Measurements from ENCODE around the gene SEMA4B.
A peak's percentile ranks its signal among the peaks of the same experiment; 100 is the strongest.

The SEMA4B gene

DNA sequence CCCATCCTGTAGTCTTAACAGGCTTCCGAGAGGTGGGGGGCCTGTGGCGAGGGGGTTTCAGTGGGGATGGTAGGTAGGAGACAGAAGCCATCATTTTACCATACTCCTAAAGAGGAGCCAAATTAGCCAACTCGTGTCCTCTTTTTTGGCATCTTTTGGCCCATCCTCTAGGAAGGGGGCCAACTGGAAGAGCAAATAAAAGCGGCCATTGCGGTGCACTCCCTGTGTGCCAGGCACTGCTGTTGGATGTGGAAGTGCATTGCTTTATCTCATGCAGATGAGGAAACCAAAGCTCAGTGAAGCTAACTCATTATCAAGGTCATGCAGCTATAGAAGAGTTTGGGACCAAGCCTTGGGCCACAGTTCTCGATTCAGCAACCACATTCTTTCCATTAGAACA, 6.1 kb downstream of the SEMA4B start:
- DNase-seq (ENCODE audit: low spot score), result no peak

DNA sequence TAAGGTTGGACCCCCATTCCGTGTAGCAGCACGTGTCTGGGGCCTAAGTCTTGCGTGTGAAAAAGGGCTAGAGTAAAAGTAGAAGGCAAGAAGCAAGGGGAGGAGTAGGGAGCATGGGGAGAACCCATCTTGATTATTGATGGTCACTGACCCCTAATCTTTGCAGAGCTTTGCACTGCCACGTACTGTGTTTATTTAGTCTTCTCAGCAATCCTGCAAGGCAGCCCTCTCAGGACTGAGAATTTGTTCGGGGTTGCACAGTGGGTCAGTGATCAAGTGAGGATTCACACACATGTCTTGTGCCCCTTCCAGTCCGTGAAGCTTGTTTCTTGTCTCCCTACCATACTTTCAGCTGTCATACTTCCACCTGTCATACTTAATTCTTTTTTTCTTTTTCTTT, 7.2 kb downstream of the SEMA4B start:
- no peak for DNase-seq (ENCODE audit: low spot score)

- no peak for DNase-seq (ENCODE audit: low spot score)
Measured at GRCh38 chr15:90209591-90209990, 8.5 kb downstream of the SEMA4B start.

GRCh38 chr15:90210593-90210992, 9.5 kb downstream of the SEMA4B start:
- DNase-seq (ENCODE audit: low spot score), result no peak

- DNase-seq (ENCODE audit: low spot score), result no peak
Measured at GRCh38 chr15:90211009-90211408, 9.9 kb downstream of the SEMA4B start.

DNA sequence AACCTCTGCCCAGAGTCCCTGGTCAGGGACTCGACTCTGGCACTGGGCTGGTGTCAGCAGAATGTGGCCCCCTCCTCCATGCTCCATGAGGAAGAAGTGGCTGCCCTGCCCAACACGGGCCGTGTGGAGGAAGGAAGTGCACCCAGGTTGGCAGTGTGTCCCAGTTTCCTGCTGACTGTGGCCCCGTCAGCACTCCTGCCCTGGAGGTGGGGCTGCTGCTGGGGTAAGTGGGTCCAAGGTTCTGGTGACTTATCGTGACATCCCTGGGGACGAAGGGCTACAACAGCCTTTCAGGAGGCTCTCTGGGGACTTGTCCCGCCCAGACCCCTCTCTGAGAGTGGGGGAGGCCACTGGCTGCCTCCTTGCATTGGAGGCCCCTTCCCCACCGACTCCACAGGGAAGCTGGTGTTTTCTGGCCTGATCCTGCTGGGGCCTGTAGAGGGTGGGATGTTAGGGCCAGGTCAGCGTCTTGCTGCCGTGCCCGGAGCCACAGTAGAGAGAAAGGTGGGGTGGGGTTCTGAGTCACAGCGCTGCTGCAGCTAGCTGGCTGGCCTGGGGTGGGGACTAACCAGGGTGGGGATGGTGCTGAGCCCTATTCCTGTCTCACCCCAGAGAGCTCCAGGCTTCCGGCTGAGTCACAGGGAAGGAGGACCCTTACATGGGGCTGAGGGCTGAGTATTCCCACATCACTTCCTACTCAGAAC, 10.5 kb downstream of the SEMA4B start:
- no peak for DNase-seq (ENCODE audit: low spot score)

DNA sequence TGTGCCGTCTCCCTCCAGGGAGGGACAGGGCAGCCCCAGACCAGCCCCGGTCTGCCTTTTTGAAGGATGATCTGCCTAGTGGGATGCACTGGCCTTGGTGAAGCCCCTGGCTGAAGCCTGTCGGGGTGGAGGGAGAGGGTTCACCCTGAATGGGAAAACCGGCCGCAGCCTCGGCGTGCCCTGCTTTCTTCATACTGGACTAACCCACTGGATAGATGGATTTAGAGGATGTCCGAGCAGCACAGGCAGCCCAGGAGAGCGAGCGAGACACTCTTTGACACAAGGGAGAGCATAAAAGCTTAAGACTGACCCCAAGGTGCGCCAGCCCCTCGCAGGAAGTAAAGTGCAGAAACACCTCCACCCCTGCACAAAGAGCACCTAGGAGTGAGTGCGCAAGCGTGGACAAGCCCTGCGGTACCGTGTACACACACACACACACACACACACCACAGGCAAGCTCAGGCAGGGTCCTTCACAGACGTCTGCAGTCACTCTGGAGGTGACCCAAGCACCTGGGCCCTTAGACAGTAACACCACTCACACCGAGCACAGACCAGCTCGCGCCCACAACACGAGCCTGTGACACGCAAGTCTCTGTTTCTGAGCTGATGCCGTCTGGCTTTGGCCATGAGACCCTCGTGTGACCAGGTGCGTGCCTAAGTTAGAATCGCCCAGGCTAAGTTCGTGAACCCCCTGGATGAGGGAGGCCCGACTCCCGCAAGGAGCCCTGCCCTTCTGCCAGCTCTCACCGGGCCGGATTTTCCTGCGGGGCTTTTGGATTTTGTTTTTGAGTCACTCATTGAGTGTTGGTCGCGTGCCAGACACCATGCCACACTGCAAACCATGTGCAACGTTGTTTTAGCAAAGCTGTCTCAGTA, 11.3 kb downstream of the SEMA4B start:
- DNase-seq (ENCODE audit: low spot score), result no peak

DNA sequence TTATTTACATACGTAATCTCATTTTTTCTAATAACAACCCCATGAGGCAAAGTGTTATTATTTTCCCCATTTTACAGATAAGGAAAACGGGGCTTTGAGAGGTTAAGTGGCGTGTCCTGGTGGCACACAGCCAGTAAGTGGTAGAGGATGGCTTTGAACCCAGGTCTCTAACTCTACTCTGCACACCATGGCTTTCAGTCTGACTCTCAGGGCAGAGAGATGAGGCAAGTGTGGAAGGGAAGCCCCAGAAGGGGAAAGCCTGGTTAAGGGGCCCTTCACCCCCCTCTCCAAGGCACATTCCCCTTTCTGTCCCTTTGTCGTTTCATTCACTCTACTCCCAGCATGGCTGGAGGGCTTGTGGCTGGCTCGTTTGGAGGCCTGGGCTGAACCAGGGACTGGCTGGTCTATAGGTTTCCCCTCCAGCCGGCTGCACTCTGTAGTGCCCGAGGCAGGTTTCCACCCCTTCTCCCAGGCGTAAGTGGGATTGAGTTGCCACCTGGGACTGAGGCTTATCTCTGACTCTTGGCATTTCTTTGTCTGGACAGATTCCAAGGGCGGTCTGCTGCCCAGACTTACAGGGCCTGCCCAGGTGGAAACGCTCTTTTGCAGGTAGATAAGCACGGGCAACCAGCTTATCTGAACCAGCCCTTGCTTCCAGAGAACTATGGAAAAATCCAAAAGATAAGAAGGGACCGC, 12.1 kb downstream of the SEMA4B start:
- no peak for DNase-seq (ENCODE audit: low spot score)

DNA sequence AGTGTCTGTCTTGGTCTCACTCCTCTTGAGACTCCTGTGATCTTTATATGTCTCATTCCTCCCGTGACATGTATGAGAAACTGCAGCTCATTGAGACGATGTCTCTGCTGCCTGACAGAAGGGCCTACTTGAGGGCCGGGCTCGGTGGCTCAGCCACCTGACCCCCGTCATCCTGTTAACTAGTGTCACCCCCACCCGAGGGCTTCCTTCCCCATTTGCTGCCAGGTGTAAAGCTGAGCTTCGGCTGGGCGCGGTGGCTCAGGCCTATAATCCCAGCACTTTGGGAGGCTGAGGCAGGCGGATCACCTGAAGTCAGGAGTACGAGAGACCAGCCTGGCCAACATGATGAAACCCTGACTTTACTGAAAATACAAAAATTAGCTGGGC, 12.7 kb downstream of the SEMA4B start:
- no peak for DNase-seq (ENCODE audit: low spot score)

GRCh38 chr15:90214553-90215196, 13.5 kb downstream of the SEMA4B start:
- DNase-seq (ENCODE audit: low spot score), result no peak

DNA sequence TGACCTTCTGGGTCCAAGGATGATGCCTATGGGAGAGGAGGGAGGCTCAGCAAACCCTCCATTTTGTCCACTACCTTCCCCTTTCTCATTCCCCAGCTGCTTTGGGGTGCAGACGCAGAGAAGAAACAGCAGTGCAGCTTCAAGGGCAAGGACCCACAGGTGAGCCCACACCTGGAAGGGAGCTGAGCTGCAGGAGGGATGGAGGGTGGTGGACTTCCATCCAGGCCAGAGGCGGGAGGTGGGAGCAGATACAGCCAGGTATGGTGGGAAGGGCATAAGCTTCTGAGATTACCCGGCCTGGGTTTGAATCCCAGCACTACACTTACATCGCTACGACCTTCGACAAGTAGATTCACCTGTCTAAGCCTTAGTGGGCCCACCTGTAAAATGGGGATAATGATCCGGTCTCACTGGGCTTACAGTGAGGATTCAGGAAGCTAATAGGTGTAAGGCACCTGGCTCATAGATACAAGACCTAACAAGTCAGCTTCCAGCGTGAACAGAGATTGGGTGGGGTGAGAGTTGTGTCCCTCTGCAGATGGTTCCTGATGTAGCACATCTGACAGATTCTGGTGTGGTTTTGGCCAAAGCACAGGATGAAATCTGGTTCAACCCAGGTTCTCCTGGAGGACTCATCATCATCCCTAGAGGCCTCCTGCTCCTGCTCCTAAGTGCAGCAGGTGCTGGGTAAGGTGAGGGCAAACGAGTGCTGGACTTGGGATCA, 16.7 kb downstream of the SEMA4B start:
- no peak for DNase-seq (ENCODE audit: low spot score)

GRCh38 chr15:90219421-90220141, 18.5 kb downstream of the SEMA4B start:
- DNase-seq (ENCODE audit: low spot score), result peak; percentile 67

- DNase-seq (ENCODE audit: low spot score), result peak; percentile 97
Measured at GRCh38 chr15:90221246-90221900, 20.2 kb downstream of the SEMA4B start.

DNA sequence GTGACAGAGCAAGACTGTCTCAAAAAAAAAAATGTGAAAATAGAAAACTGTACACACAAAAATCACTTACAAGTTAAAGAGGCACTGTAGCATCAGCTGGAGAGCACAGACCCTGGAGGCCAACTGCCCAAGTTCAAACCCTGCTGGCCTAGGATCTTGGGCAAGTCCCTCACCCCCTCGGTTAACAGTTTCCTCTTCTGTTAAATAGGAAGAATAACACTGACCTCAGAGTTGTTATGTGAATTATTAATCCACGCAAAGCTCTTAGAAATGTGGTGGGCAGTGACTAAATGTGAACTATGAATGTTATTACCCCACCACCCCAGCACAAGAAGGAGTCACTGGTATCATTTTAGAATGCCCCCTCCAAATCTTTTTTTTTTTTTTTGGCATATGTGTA, 21.4 kb downstream of the SEMA4B start:
- DNase-seq (ENCODE audit: low spot score), result no peak

DNA sequence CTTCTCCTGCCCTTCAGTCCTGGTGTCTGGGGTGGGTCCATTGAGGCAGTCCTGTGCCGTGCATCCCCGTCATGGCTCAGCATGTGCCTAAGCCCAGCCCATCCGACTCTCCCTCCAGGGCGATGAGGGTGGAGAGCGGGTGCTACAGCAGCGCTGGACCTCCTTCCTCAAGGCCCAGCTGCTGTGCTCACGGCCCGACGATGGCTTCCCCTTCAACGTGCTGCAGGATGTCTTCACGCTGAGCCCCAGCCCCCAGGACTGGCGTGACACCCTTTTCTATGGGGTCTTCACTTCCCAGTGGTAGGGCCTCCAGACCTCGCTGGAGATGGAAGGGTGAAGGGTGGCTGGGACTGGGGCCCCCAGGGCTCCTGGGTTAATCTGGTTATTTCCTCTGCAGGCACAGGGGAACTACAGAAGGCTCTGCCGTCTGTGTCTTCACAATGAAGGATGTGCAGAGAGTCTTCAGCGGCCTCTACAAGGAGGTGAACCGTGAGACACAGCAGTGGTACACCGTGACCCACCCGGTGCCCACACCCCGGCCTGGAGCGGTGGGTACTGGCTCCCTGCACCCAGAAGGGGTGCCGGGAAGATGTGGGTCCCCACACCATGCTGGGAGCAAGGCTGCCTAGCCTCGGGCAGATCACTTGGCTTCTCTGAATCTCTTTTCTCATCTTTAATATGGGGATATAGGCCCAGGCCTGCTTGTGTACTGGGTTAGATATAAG, 22.5 kb downstream of the SEMA4B start:
- no peak for DNase-seq (ENCODE audit: low spot score)

- DNase-seq (ENCODE audit: low spot score), result no peak
Measured at GRCh38 chr15:90225047-90225446, 23.9 kb downstream of the SEMA4B start.

- DNase-seq (ENCODE audit: low spot score), result no peak
Measured at GRCh38 chr15:90225504-90226234, 24.5 kb downstream of the SEMA4B start.

DNA sequence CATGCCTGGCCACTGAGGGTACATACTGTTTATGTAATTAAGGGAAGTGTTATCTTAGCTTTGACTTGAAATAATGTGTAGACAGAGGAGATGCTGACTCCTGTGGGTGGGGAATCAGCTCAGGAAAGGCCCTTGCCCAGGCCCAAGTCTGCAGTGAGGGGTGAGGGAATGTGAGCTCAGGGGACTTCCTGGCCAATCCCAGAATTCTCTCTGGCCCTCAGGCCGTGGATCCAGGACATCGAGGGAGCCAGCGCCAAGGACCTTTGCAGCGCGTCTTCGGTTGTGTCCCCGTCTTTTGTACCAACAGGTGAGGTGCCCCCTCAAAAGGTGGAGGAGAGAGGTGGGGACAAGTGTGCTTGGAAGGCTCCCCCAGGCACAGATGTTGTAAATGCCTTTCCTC, 26.2 kb downstream of the SEMA4B start:
- DNase-seq (ENCODE audit: low spot score), result no peak

All from COLO829 (cell line).